OCI-M2 (cell line): Measurements from ENCODE around the gene RNASEH1.
A peak's percentile ranks its signal among the peaks of the same experiment; 100 is the strongest.
"Not testable (repeated sequence)": the region's sequence is repeated elsewhere in the genome, so short reads cannot be mapped to it uniquely, and the experiment has no call there.

Experiments used
- DNase-seq: peaks from one replicate; lab custom pipeline; 2025; ENCODE audit not compliant: unreplicated experiment; lab: John Stamatoyannopoulos, UW

The RNASEH1 gene

GRCh38 chr2:3522961-3523421 is 35.1 kb downstream of the RNASEH1 start:
- no peak for DNase-seq

GRCh38 chr2:3520591-3520990 is 37.5 kb downstream of the RNASEH1 start:
- no peak for DNase-seq

GRCh38 chr2:3519255-3520205 is 38.6 kb downstream of the RNASEH1 start, which contains the start of gene ADI1:
Gene ADI1, minus strand, starts transcription at chr2:3519531. Its CDS starts 44 bp downstream, at chr2:3519487.
- peak; percentile 20 for DNase-seq

- peak; percentile 61 for DNase-seq
Measured at GRCh38 chr2:3518496-3519254, 39.5 kb downstream of the RNASEH1 start.

- DNase-seq, result no peak
Measured at GRCh38 chr2:3517948-3518495, 40.1 kb downstream of the RNASEH1 start.

GRCh38 chr2:3516831-3517230 is 41.3 kb downstream of the RNASEH1 start:
- DNase-seq, result no peak

GRCh38 chr2:3515438-3515837 is 42.7 kb downstream of the RNASEH1 start:
- DNase-seq, result not testable (repeated sequence)

- DNase-seq, result no peak
Measured at GRCh38 chr2:3513026-3513810, 44.9 kb downstream of the RNASEH1 start.

GRCh38 chr2:3512086-3512485 is 46.0 kb downstream of the RNASEH1 start:
- no peak for DNase-seq

GRCh38 chr2:3505771-3506170 is 52.4 kb downstream of the RNASEH1 start:
- DNase-seq, result no peak

GRCh38 chr2:3504741-3505140 is 53.4 kb downstream of the RNASEH1 start:
- no peak for DNase-seq

- DNase-seq, result no peak
Measured at GRCh38 chr2:3503483-3503882, 54.6 kb downstream of the RNASEH1 start.

- no peak for DNase-seq
Measured at GRCh38 chr2:3503046-3503445, 55.1 kb downstream of the RNASEH1 start.

- DNase-seq, result no peak
Measured at GRCh38 chr2:3500326-3500899, 57.7 kb downstream of the RNASEH1 start.

- DNase-seq, result no peak
Measured at GRCh38 chr2:3498783-3499394, 59.2 kb downstream of the RNASEH1 start.

- not testable (repeated sequence) for DNase-seq
Measured at GRCh38 chr2:3496708-3497080, 61.4 kb downstream of the RNASEH1 start.
